GM19324 (cell line): Measurements from ENCODE around the gene PLAC1.

Experiments used
- ATAC-seq: cut with Tn5 transposase; IDR thresholded peaks from one replicate; pipeline ENCODE4 v1.9.1; 2021; ENCODE audit warnings: mild to moderate bottlenecking, moderate library complexity; ENCODE audit not compliant: unreplicated experiment, low FRiP score

The PLAC1 gene

DNA sequence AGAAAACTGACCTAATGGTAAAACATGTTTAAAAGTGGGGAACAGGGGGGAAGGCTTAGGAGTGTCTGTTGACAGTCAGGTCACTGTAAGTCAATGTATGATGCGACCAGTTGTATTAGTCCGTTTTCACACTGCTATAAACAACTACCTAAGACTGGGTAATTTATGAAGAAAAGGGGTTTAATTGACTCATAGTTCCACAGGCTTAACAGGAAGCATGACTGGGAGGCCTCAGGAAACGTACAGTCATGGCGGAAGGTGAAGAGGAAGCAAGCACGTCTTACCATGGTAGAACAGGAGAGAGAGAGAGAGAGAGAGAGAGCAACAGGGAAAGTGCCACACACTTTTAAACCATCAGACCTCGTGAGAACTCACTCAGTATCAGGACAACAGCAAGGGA is 13.0 kb upstream of the PLAC1 start:
- ATAC-seq, result no peak

DNA sequence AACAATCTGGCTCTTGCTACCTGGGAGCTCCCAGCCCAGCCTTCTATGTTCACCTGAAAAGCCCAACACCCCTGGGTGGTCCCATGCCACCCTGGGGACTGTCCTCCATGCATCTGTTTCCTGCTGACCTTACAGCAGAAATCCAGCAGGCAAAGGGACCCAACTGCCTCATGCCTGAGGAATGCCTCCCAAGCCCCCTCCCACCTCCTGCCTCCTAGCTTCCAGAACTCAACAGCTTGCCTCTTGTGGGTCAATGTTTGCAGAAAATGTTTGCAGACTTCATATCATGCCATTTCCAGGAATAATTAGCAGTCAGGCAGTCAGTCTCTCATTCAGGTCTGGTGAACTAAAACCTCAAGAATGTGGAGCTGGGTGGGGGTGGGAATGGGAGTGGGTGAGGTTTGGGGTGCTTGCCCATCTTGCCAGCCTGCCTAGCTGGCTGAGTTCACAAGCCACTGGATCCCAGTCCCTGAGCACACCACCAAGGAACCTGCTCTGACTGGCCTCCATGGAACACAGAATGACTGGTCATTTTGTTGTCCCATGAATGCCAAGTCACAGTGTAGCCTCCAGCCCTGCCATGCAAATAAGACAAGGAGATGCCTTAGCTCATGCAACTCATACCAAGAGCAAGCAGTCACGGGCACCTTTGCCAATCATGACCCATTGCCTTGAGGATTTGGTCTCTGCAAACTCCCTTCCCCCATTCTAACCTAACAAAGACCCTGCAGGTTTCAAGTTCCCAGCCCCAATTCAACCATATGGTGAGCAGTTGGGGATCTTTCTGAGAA is 12.1 kb upstream of the PLAC1 start:
- ATAC-seq, result no peak

DNA sequence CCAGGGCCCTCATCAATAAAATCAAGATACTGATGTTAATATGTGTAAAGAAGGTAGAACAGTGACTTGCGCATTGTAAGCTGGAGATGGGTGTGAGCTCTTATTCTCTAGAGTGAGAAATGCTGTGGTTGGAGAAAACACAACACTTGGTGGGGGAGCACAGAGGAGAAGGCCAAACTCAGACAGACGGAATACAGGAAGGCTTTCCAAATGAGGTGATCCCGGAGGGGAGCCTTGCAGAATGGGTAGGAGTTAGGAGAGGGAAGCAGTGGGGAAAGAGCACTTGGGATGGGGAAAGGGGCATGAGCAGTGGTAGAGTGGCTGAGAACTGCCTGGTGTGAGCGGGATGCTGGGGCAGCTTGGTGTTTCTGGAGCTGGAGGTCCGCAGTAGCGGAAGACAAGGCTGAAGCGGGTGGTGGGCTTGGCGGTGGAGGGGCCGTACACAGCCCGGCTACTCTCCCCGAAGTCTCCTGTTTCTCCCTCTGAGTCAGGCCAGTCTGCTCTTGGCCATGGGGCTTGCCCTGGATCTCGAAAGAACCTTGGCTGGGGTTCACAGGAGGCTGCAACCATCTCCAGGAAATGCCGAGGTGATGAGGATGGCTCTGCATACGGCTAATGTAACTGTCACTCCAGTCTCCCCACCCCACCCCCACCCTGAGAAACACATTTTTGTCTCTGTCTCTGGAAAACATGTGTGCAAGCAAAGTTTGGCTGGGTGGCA is 11.3 kb upstream of the PLAC1 start:
- ATAC-seq, result no peak

DNA sequence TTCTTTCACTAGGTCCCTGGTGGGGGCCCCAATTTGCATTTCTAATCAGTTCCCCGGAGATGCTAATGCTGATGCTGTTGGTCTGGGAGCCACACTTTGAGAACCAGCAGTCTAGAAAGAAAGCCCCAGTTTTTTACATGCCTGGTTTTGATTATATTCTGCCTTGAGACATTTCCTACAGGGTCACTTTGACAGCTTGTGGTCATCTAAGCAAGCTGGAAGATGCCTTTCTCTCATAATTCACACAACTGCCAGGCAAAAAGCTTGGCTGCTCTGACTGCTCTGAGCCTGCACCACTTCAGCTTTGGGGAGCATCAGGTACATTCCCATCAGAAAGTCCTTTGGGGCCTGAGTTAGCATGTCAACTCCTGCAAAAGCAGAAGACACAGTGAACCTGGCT is 5.9 kb upstream of the PLAC1 start:
- no peak for ATAC-seq

DNA sequence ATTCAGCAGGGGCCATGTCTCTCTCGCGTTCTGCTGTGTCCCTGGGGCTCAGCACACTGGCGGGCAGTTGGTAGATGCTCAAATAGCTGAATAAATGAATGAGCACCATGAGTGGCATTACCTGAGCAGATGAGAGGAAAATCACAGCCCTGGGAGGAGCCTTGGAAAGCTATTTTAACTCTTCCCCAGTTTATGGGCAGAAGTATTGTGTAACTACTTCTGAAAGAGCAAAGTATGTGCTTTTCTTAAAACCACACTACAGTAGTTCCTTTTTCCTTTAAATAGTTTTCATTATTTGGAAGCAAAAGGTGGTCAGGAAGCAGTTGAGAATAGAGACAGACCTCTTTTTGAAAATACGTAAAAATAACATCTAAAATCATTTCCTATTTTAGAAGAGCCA is 3.0 kb upstream of the PLAC1 start:
- no peak for ATAC-seq

DNA sequence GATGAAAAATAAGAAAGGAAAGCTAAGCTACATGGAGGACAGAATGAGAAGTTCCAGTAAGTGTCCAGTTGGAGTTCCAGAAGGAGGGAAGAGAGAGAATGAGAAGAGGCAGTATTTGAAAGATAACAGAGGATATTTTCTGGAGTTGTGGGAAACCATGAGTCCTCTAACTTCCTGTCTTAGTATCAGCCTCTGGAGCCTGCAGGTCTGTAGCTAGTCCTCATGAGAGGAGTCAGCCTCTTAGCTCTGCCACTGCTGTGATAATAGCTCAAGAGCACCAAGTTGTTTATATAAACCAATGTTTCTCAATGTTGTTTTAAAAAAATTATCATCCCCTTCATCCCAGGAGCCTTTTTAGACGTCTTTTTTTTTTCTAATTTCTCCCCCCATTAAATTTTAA is 2.4 kb upstream of the PLAC1 start:
- ATAC-seq, result no peak

DNA sequence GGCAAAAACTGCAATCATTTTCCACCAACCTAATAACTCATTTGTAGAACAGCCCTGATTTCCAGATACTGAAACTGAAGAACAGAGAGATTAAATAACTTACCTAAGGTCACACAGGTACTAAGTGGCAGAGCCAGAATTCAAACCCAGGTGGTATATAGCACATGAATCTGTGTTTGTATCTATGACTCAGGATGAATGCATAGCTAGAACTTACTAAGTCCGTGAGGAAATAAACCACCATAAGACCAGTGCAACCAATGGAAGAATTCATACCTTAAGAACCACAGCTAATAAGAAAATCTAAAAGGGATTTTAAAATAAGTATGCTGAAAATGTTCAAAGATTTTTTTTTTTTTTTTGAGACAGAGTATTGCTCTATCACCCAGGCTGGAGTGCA is 1.5 kb upstream of the PLAC1 start:
- ATAC-seq, result no peak

DNA sequence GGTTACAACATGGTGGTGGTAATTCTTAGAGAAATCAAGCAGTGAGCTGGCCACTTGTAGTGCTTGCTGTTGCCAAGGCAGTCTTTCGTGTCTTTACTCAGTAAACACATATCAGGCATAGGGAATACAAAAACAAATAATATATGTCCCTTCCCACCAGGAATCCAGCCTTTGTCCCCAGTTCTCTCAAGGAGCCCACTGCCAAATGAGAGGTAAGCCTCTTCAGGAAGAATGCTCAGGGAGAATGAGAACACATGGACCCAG is 421 bp upstream of the PLAC1 start:
- ATAC-seq, result no peak

DNA sequence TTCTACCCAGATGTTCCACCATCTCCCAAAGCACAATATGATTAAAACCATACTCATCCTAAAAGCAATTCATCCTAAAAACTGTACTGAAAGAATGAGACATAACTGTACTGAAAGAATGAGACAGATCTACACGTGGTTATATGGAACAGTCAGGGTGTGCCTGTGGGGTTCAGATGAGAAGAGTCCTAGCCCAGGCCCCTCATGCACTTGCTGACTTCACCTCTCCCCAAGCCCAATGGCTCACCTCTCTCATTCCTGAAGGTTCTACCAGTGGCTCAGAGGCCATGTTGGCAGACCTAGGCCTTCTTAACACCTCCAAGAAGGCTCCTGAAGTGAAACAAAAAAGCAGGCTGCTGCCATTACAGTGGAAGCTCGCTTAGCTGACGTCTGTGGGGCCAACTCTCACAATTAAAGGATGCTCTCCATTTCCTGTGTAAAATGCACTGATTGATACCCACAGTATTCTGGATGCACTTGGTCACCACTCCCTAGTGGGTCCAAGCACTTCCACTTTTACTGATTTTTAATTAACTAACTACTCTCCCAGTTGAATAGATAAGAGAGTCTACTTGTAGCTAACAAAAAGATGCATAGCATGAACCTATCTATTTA is 3.8 kb downstream of the PLAC1 start:
- no peak for ATAC-seq

DNA sequence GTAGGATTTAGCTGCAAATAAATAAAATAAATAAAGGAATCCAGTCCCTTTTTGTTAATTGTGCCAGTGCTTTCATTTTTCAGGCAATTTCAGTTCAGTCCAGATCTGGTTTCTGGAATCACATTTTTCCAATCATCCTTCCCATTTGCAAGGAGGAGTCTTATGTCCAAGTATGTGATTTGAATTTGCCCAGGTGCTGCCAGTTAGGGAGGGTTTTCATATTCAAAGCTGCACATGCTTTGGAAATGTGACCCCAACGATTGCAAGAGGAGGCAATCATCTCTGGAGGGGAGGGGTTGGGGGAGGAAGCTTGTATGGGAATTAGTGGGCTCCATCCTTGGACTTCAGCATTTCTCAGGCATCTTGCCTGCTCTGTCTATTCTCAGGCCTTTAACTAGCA is 4.4 kb downstream of the PLAC1 start:
- ATAC-seq, result no peak

DNA sequence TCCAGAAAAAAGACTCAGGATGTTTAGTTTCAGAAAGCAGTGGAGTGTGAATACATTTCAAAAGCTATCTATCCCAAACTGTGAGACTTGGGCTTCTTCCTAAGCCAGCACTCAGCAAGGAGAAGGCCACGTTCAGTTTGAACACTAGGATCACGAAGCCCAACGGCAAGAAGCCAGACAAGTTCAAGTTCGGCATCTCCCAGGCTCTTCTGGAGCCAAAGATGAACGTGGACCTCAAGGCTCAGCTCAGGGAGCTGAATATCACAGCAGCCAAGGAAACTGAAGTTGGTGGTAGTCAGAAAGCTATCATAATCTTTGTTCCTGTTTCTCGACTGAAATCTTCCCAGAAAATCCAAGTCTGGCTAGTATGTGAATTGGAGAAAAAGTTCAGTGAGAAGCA is 7.6 kb downstream of the PLAC1 start:
- no peak for ATAC-seq

DNA sequence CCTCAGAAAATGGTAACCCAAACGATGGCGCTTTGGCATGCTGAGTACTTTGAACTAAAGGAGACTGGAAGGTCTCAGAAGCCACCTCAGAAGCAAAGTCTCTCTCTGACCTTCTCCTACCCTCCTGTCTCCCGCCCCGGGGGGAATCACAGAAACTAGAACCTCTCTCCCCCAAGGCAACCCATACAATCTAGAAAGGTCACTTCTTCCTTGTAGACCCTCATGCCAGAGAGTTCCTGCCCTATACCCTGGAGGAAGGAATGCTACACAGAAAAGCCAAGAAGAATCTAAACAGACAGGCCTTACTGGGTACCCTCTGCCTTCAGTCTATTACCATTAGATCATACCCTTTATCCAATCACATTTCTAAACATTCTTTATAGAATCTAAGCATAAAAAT is 8.5 kb downstream of the PLAC1 start:
- ATAC-seq, result no peak

DNA sequence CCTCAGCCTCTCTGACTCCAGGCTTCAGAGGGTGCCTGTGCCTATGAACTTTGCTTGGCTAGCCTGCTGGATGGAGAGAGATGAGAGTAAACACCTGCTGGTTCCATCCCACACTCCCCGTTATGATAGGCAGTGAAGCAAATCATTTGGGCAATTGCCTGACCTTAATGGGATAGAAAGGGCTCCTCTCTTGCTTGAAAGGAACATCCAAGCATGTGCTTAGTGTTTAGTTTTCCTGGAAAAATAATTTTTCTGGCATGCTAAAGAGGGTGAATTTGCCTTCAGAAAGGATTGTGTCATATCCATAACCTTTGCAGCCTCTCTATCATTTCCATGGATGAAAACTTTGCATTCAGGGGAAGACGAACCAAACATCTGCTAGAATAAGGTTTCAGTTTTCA is 10.8 kb downstream of the PLAC1 start:
- no peak for ATAC-seq

DNA sequence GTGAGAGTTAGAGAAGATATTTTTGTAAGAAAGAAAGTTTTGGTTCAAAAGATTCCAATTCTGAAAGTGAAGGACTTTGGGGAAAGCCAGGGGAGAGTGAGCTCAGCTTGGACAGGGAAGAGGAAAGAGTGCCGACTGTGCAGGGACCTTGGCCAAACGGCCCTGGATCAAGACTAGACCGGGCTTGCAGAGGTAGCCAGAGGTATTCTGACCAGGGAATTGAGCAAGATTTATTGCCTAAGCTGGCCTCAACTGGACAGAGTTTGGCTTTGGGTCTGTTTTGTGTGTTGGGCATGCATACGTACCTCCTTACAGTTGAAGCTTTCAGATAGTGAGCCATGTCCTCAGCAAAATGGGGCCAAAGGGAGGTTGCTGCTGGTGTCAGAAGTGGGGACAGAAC is 11.6 kb downstream of the PLAC1 start:
- ATAC-seq, result no peak

DNA sequence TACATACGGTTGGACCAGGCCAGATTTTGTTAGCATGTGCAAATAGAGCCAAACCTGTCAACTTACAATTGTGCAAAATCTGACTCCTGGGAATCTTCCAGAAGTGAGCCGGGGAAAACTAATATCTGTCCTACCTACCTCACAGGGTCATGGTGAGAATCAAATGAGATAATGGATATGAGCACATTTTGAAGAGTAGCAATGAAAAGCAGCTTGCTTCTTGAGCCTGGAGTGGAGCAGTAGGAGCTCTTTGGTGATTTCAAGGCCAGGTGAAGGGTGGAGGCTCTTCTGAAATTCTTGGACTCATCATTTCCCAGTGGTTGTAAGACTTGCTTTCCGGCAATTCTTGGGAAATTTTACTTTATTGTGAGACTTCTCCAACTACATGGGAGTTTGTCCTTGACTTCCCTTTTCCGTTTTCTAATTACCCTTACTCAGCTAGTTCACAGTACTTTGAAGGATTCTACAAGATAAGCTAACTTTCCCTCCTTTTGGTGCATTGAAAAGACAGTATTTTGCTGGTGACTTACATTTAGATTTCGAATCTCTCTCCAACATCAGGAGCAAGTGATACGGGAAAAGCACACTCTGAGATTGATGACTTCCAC is 12.2 kb downstream of the PLAC1 start:
- ATAC-seq, result no peak

DNA sequence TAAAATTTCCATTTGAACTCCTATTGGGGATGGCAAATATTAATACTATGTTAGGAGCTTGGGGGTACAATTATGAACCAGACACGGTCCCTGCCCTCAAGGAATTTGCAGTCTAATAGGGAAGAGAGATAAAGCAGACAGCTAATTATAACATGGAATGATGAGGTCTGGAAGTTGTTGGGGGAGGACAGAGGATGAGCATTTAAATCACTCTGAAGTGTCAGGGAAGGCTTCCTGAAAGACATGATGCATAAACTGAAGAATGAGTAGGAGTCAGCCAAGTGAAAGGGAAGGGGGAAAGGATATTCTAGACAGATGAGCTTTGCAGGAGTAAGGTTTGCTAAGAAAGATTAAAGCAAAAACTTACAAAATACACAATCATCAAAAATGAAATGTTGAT is 15.9 kb downstream of the PLAC1 start:
- ATAC-seq, result no peak

DNA sequence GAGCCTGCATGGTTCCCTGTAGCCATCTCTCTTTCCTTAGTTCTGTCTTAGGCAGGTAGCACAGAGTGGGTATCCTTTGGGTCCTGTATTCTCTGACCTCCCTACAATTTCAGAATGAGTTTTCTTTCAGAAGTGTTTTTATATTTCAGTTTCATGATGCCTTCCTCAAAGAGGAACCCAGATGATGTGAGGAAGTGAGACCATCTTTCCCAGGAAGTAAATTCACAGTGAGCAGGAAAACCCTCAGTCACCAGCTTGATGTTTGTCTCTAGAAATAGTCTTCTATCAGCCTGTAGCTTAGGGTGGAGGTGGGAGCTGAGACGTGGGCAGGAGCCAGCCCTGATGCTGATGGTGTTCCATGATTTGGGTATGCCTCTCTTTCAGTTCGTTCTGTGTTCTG is 16.9 kb downstream of the PLAC1 start:
- no peak for ATAC-seq

DNA sequence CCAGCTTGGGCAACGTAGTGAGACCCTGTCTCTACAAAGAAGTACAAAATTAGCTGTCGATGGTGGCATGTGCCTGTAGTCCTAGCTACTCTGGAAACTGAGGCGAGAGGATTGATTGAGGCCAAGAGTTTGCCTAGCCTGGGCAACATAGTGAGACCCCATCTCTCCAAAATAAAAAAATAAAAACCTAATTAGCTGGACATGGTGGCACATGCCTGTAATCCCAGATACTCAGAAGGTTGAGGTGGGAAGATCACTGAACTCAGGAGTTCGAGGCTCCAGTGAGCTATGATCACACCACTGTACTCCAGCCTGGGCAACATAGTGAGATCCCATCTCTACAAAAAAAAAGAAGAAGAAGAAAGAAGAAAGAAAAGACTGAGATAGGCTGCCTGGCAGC is 17.4 kb downstream of the PLAC1 start:
- no peak for ATAC-seq

DNA sequence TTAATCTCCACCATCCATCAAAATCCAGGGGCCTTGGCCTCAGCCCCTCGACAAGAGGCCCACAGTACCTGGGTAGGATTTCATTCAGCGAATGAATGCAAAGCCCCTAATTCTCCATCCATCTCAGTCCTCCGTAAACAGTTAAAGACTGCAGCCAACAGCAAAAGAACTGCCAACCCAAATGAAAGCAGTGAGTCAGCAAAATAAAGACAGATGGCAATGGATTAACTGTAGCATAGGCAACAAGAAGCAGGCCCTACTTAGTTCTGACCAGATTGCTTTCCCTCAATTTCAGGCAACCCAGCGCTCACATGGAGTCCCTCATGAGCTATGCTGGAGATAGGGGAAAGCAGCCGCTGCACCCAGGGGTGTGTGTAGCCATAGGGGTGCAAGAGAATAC is 21.4 kb downstream of the PLAC1 start:
- no peak for ATAC-seq

DNA sequence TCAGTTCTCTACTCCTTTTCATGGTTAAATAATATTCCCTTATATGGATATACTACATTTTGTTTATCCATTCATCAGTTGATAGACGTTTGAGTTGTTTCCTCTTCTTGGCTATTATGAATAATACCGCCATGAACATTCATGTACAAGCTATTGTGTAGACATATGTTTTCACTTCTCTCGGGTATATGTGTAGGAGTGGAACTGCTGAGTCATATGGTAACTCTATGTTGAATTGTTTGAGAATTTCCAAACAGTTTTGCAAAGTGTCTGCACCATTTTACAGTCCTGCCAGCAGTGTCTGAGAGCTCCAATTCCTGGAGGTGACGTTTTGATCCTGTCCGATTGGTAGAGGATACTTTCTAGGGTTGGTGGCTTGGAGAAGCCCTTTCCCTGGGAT is 23.6 kb downstream of the PLAC1 start:
- no peak for ATAC-seq

DNA sequence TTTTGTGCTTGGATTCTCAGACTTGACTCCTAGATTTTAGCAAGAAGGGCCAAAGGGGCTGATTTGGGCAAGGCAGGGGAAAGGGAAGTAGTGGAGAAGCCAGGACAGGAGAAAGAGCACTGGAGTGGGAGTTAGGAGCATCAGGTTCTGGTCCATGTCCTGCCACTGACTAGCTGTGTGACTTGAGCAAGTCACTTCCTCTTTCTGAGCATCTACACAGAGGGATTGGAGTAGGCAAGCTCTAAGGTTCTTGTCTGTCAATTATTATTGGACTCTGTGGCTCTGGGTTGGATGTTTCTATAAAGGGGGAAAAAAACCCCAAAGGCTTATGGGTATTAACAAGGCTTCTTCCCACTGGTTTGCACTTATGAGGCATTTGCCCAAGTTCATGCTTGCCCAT is 24.4 kb downstream of the PLAC1 start:
- no peak for ATAC-seq

DNA sequence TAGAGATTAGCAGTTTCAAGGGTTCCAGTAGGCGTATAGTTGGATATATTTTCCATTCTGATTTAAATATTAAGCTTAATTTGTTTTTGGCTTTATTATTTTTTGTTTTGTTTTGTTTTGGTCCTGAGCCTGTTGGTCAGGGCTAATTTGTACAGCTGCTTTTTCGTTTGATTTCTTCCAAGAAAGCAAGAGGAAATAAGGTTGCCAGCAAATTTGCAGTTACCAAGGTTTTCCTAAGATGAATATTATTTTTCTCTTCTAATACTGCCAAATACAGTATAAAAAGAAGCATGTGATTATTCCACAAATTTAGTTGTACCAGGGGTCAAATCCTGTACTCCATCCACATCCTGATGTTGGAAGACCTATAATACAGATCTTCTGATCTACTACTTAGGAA is 24.9 kb downstream of the PLAC1 start:
- ATAC-seq, result no peak
